Measurements from ENCODE around the gene TMOD3.

DNA sequence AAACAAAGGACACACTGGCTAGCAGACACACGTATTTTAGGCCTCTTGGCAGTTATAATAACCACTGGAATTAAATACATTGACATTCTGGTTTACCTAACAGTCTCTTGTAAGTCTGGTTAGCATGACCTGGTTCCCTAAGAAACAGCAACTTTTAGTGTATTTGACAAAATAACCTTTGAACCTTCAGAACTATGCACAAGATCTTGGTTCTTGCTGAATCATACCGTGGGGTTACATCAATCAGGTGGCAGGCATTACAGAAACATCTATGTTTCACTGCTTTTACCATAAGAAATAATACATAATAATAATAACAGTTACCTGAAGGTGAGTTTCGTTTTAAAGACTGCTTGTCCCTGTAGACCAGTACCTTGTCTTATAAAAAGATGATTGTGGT, 123.4 kb downstream of the TMOD3 start:
- TF ChIP-seq, protein P1, sequence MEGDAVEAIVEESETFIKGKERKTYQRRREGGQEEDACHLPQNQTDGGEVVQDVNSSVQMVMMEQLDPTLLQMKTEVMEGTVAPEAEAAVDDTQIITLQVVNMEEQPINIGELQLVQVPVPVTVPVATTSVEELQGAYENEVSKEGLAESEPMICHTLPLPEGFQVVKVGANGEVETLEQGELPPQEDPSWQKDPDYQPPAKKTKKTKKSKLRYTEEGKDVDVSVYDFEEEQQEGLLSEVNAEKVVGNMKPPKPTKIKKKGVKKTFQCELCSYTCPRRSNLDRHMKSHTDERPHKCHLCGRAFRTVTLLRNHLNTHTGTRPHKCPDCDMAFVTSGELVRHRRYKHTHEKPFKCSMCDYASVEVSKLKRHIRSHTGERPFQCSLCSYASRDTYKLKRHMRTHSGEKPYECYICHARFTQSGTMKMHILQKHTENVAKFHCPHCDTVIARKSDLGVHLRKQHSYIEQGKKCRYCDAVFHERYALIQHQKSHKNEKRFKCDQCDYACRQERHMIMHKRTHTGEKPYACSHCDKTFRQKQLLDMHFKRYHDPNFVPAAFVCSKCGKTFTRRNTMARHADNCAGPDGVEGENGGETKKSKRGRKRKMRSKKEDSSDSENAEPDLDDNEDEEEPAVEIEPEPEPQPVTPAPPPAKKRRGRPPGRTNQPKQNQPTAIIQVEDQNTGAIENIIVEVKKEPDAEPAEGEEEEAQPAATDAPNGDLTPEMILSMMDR (IDR thresholded peaks at IDR 0.05): no peak
- TF ChIP-seq POLR2A (IDR thresholded peaks at IDR 0.05) (no peak), POLR2AphosphoS5 (IDR thresholded peaks at IDR 0.05) (no peak), EP300 (IDR thresholded peaks at IDR 0.05) (no peak)
